GM23248 (cell line): ENCODE results near the gene PRPH2. TPM values are rescaled to one million over a fixed set of nuclear protein-coding genes. Genes with fewer than 3 reads are reported as not detected.

Source experiments
- DNase-seq: peaks from one replicate; pipeline ENCODE4 v3.0.0-alpha.2; 2015
- H2AFZ ChIP-seq: fragments of 200-600 bp; sonication (generic); 2 replicates; pipeline ENCODE4 v1.6.1; 2016; ENCODE audit warnings: antibody characterized with exemption
- H3F3A ChIP-seq: fragments of 200-600 bp; sonication (generic); 2 replicates; pipeline ENCODE4 v1.6.1; 2016; ENCODE audit warnings: mild to moderate bottlenecking, antibody characterized with exemption, mixed run types; ENCODE audit not compliant: insufficient read depth
- H3K27ac ChIP-seq: fragments of 200-600 bp; sonication (generic); 2 replicates; pipeline ENCODE4 v1.5.1; 2016; ENCODE audit warnings: mild to moderate bottlenecking
- H3K27me3 ChIP-seq: fragments of 200-600 bp; sonication (generic); replicated peaks from 2 replicates; pipeline ENCODE4 v1.6.1; 2016; ENCODE audit warnings: mild to moderate bottlenecking; ENCODE audit not compliant: insufficient read depth
- H3K36me3 ChIP-seq: fragments of 200-600 bp; sonication (generic); 2 replicates; pipeline ENCODE4 v1.6.1; 2016; ENCODE audit warnings: low read depth, mild to moderate bottlenecking
- H3K4me1 ChIP-seq: fragments of 200-600 bp; sonication (generic); 2 replicates; pipeline ENCODE4 v1.6.1; 2016; ENCODE audit warnings: mild to moderate bottlenecking; ENCODE audit not compliant: insufficient read depth
- H3K4me2 ChIP-seq: fragments of 200-600 bp; sonication (generic); one replicate; pipeline ENCODE4 v1.6.1; 2016; ENCODE audit warnings: mild to moderate bottlenecking; ENCODE audit not compliant: unreplicated experiment
- H3K4me3 ChIP-seq: fragments of 200-600 bp; sonication (generic); 2 replicates; pipeline ENCODE4 v1.5.1; 2016; ENCODE audit warnings: mild to moderate bottlenecking
- H3K79me2 ChIP-seq: fragments of 200-600 bp; sonication (generic); 2 replicates; pipeline ENCODE4 v1.6.1; 2016; ENCODE audit warnings: mild to moderate bottlenecking; ENCODE audit not compliant: insufficient read depth
- H3K9ac ChIP-seq: fragments of 200-600 bp; sonication (generic); 2 replicates; pipeline ENCODE4 v1.6.1; 2016; ENCODE audit warnings: mild to moderate bottlenecking
- H3K9me2 ChIP-seq: fragments of 200-600 bp; sonication (generic); 2 replicates; pipeline ENCODE4 v1.6.1; 2016; ENCODE audit warnings: mixed run types, mild to moderate bottlenecking, moderate library complexity; ENCODE audit not compliant: insufficient read depth
- H3K9me3 ChIP-seq: fragments of 200-600 bp; sonication (generic); one replicate; pipeline ENCODE4 v1.6.1; 2017; ENCODE audit warnings: low read depth
- H4K20me1 ChIP-seq: fragments of 200-600 bp; sonication (generic); 2 replicates; pipeline ENCODE4 v1.6.0; 2016; ENCODE audit not compliant: insufficient read depth
- EZH2 ChIP-seq: fragments of 200-600 bp; sonication (generic); IDR thresholded peaks from 2 replicates; pipeline ENCODE4 v1.6.1; 2018; ENCODE audit warnings: antibody characterized with exemption, mild to moderate bottlenecking; ENCODE audit not compliant: insufficient read depth, poor library complexity, severe bottlenecking
- EZH2phosphoT487 ChIP-seq: fragments of 200-600 bp; sonication (generic); IDR thresholded peaks from 2 replicates; pipeline ENCODE4 v1.6.1; 2018; ENCODE audit warnings: antibody characterized with exemption, moderate library complexity, mild to moderate bottlenecking, low read depth; ENCODE audit not compliant: insufficient read depth
- WGBS, 2 experiments: methylation state at CpG; one replicate each; pipeline ENCODE4 v1.1.6; 2015 to 2017; ENCODE audit warnings: low lambda C conversion rate in 2 of 2, low coverage in 1 of 2; ENCODE audit errors: missing lambda C conversion rate in 2 of 2; 5-methylcytosine and 5-hydroxymethylcytosine counted together
- in situ Hi-C: fragments of 300-500 bp; cut with MboI; formaldehyde crosslinking; loops from 2 replicates; pipeline ENCODE4 v1.15.0; 2020
- polyA plus RNA-seq: library from polyadenylated mRNA; unstranded; fragments of >200 nt; fragmentation: Nextera tagmentation; extraction: Ambion mirVana; gene quantifications from 2 replicates; pipeline ENCODE4 v1.2.1, GENCODE V29; 2016
- small RNA-seq: library from RNA; depleted of rRNA; stranded (forward); fragments of <200 nt; gene quantifications from one replicate; pipeline ENCODE3, GENCODE V24; 2014; ENCODE audit warnings: low read depth, low replicate concordance
- total RNA-seq: library from RNA; depleted of rRNA; stranded (reverse); fragments of >200 nt; shearing (Covaris generic); gene quantifications from 2 replicates; pipeline ENCODE4 v1.2.3, GENCODE V29; 2014; rRNA removed

Gene PRPH2
- total and polyA plus RNA-seq, 2 experiments from 2014 or later = 1.5 to 1.7 TPM

DNA sequence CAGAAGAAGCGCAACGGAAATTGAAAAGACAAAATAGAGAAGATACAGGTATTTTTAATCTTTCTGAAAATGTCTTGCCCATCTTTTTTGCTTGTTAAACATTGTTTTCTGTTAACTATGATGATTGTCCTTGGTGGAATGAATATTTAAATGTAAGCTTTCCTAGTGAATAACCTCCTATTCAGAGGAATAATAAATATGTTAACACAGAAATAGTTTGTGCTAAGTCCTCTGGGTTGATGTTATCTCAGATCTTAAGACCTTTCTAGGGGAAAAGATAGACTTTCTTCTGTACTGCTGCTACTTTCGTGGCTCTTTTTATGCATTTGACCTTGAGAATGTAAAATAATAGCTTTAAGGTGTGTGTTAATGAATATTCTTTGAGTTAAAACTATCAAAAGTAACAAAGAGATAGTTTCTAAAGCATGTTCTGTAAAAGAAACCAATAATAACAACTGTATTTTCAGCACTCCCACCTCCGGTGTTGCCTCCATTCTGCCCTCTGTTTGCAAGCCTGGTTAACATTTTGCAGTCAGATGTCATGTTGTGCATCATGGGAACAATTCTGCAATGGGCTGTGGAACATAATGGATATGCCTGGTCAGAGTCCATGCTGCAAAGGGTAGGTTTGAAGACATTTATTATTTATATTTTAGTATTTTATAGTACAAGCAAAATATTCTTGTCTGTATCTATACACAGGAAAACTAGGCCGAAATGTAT is 70.2 kb downstream of the PRPH2 start:
- H3K36me3 ChIP-seq = peaks cover 56% of the 10 kb centered on the region
- DNase-seq = no peak
- peaks cover 7% of the 10 kb centered on the region; the same call in 1 of the 2 replicates for H3F3A ChIP-seq
- H3K4me3 ChIP-seq = no peak overlapping the region
- no peaks in the 10 kb centered on the region for H3K9me3 ChIP-seq
- no peak overlapping the region for H2AFZ ChIP-seq
- H4K20me1 ChIP-seq = no peaks in the 10 kb centered on the region
- H3K4me2 ChIP-seq = no peak overlapping the region
- H3K27me3 ChIP-seq = no peaks in the 10 kb centered on the region
- WGBS, 2 experiments = 85 to 88% methylated on average over 5 of the region's 5 CpGs
- in situ Hi-C loops = no loop called here
- H3K79me2 ChIP-seq = no peaks in the 10 kb centered on the region
- no peak overlapping the region for H3K27ac ChIP-seq
- TF ChIP-seq EZH2 (no peak), EZH2phosphoT487 (no peak)
- H3K4me1 ChIP-seq = no peaks in the 10 kb centered on the region
- H3K9me2 ChIP-seq = no peaks in the 10 kb centered on the region
- no peak overlapping the region for H3K9ac ChIP-seq

Small RNA genes lying within 50 kb of the gene (small RNA-seq; reads per million reads assigned to genes)
- gene RNU6-890P = not detected

Other genes starting within 250 kb of the PRPH2 start
- 23.3 and 24.8 TPM in 2 replicates for gene UBR2, start 158.6 kb downstream of the PRPH2 start, total RNA-seq
- gene UBR2, start 158.6 kb downstream of the PRPH2 start, polyA plus RNA-seq = 8.0 and 8.5 TPM in 2 replicates
- gene TBCC, start 23.5 kb upstream of the PRPH2 start, total RNA-seq = 36.9 and 37.3 TPM in 2 replicates
- 35.0 and 38.3 TPM in 2 replicates for gene TBCC, start 23.5 kb upstream of the PRPH2 start, polyA plus RNA-seq
- gene BICRAL, start 59.5 kb upstream of the PRPH2 start, total RNA-seq = 5.4 and 5.7 TPM in 2 replicates
- gene BICRAL, start 59.5 kb upstream of the PRPH2 start, polyA plus RNA-seq = 2.4 and 2.5 TPM in 2 replicates
- 112 and 133 TPM in 2 replicates for gene RPL7L1, start 157.0 kb upstream of the PRPH2 start, total RNA-seq
- gene RPL7L1, start 157.0 kb upstream of the PRPH2 start, polyA plus RNA-seq = 88.2 and 92.0 TPM in 2 replicates
- gene PTCRA, start 193.5 kb upstream of the PRPH2 start, total RNA-seq = not detected in 2 replicates
- gene PTCRA, start 193.5 kb upstream of the PRPH2 start, polyA plus RNA-seq = not detected in 2 replicates
- gene CNPY3, start 206.9 kb upstream of the PRPH2 start, total RNA-seq = 41.4 and 45.1 TPM in 2 replicates
- 58.6 and 63.6 TPM in 2 replicates for gene CNPY3, start 206.9 kb upstream of the PRPH2 start, polyA plus RNA-seq
- gene GNMT, start 238.2 kb upstream of the PRPH2 start, total RNA-seq = not detected in 2 replicates
- gene GNMT, start 238.2 kb upstream of the PRPH2 start, polyA plus RNA-seq = not detected in 2 replicates